ENCODE measurements around the gene SEC14L2.
"Not testable (repeated sequence)": the region's sequence is repeated elsewhere in the genome, so short reads cannot be mapped to it uniquely, and the experiment has no call there.

The SEC14L2 gene

GRCh38 chr22:30402028-30402765 lies 5.4 kb downstream of the SEC14L2 start:
- TF ChIP-seq CTCF (IDR thresholded peaks at IDR 0.05; ENCODE audit: insufficient read depth, low read length, missing control alignments), result no peak
- ChIA-PET CTCF (interaction anchor here (0.6 to 8.0 kb wide), 6 partner anchors 8 to 138 kb away, joined by 3 to 62 read pairs (median 6); partner anchors contain the start of genes MTFP1 and RNF215), POLR2A (interaction anchor here (0.6 to 1.3 kb wide), 3 partner anchors 21 to 189 kb away, joined by 3 to 4 read pairs (median 4); partner anchors contain the start of gene PES1)
- no peak for DNase-seq (ENCODE audit: low read depth, low spot score)
- no peak overlapping the region for H3K4me3 ChIP-seq (ENCODE audit: low read depth, low read length)

- POLR2A ChIA-PET, result interaction anchor here (0.9 kb wide), 1 partner anchor 21 kb away, joined by 4 read pairs; no protein-coding TSS in a partner anchor
- H3K4me3 ChIP-seq (ENCODE audit: low read depth, low read length); DNase-seq (ENCODE audit: low read depth, low spot score): not testable (repeated sequence)
- CTCF ChIA-PET, result interaction anchor here (0.6 to 8.0 kb wide), 6 partner anchors 8 to 139 kb away, joined by 3 to 62 read pairs (median 6); partner anchors contain the start of genes MTFP1 and RNF215
These were observed 5.9 kb downstream of the SEC14L2 start for GRCh38 chr22:30402766-30403104.

GRCh38 chr22:30404307-30404706 lies 7.5 kb downstream of the SEC14L2 start:
- no peak for DNase-seq (ENCODE audit: low read depth, low spot score)
- no peak for TF ChIP-seq CTCF (IDR thresholded peaks at IDR 0.05; ENCODE audit: insufficient read depth, low read length, missing control alignments)
- CTCF ChIA-PET, result interaction anchor here (1.3 to 8.0 kb wide), 2 partner anchors 15 to 42 kb away, joined by 3 to 62 read pairs; partner anchors contain the start of gene RNF215
- POLR2A ChIA-PET, result interaction anchor here (0.7 kb wide), 1 partner anchor 33 kb away, joined by 3 read pairs; no protein-coding TSS in a partner anchor
- H3K4me3 ChIP-seq (ENCODE audit: low read depth, low read length), result no peak overlapping the region

GRCh38 chr22:30405731-30406130 lies 8.9 kb downstream of the SEC14L2 start:
- ChIA-PET POLR2A (interaction anchor here (0.6 to 2.1 kb wide), 4 partner anchors 15 to 85 kb away, joined by 3 to 6 read pairs (median 3); no protein-coding TSS in a partner anchor), CTCF (interaction anchor here (0.8 to 8.0 kb wide), 5 partner anchors 11 to 80 kb away, joined by 3 to 62 read pairs (median 3); partner anchors contain the start of gene RNF215)
- H3K4me3 ChIP-seq (ENCODE audit: low read depth, low read length), result no peak overlapping the region
- DNase-seq (ENCODE audit: low read depth, low spot score), result no peak
- TF ChIP-seq CTCF (IDR thresholded peaks at IDR 0.05; ENCODE audit: insufficient read depth, low read length, missing control alignments), result no peak

- ChIA-PET POLR2A (interaction anchor here (2.1 kb wide), 1 partner anchor 17 kb away, joined by 6 read pairs; no protein-coding TSS in a partner anchor), CTCF (interaction anchor here (0.8 to 8.0 kb wide), 3 partner anchors 17 to 79 kb away, joined by 3 to 62 read pairs (median 3); partner anchors contain the start of gene RNF215)
- no peak for DNase-seq (ENCODE audit: low read depth, low spot score)
- no peak overlapping the region for H3K4me3 ChIP-seq (ENCODE audit: low read depth, low read length)
- TF ChIP-seq CTCF (IDR thresholded peaks at IDR 0.05; ENCODE audit: insufficient read depth, low read length, missing control alignments), result no peak
These were observed 9.6 kb downstream of the SEC14L2 start for GRCh38 chr22:30406400-30406799.

- no peak overlapping the region for H3K4me3 ChIP-seq (ENCODE audit: low read depth, low read length)
- DNase-seq (ENCODE audit: low read depth, low spot score), result no peak
- POLR2A ChIA-PET, result interaction anchor here (0.9 to 1.9 kb wide), 2 partner anchors 12 to 15 kb away, joined by 5 to 7 read pairs; partner anchors contain the start of gene SEC14L2
- TF ChIP-seq CTCF (IDR thresholded peaks at IDR 0.05; ENCODE audit: insufficient read depth, low read length, missing control alignments), result no peak
- CTCF ChIA-PET, result interaction anchor here (0.8 to 8.0 kb wide), 6 partner anchors 11 to 145 kb away, joined by 3 to 62 read pairs (median 4); partner anchors contain the start of genes MTFP1 and RNF215
These were observed 11.7 kb downstream of the SEC14L2 start for GRCh38 chr22:30408388-30409102.

Data from AG04449 (cell line).